Neural progenitor cell (in vitro differentiated cells): ENCODE data around the gene WFDC11. TPM values are rescaled to one million over a fixed set of nuclear protein-coding genes. Genes with fewer than 3 reads are reported as not detected.
"Not testable (repeated sequence)": the region's sequence is repeated elsewhere in the genome, so short reads cannot be mapped to it uniquely, and the experiment has no call there.

Experiments used
- DNase-seq: peaks from one replicate; pipeline ENCODE4 v3.0.0-alpha.2; 2016; ENCODE audit warnings: low spot score
- H2AFZ ChIP-seq: fragments of 200-600 bp; sonication (generic); replicated peaks from 2 replicates; pipeline ENCODE4 v1.6.1; 2016; ENCODE audit warnings: antibody characterized with exemption
- H3F3A ChIP-seq: fragments of 200-600 bp; sonication (generic); 2 replicates; pipeline ENCODE4 v1.6.1; 2016; ENCODE audit warnings: antibody characterized with exemption, low read depth
- H3K27ac ChIP-seq: fragments of 200-600 bp; sonication (generic); 2 replicates; pipeline ENCODE4 v1.5.1; 2016; ENCODE audit warnings: mild to moderate bottlenecking
- H3K27me3 ChIP-seq: fragments of 200-600 bp; sonication (generic); 2 replicates; pipeline ENCODE4 v1.6.1; 2016; ENCODE audit warnings: mild to moderate bottlenecking, moderate library complexity
- H3K36me3 ChIP-seq: fragments of 200-600 bp; sonication (generic); 2 replicates; pipeline ENCODE4 v1.5.1; 2016
- H3K4me1 ChIP-seq: fragments of 200-600 bp; sonication (generic); 2 replicates; pipeline ENCODE4 v1.6.1; 2016; ENCODE audit warnings: mixed run types
- H3K4me2 ChIP-seq: fragments of 200-600 bp; sonication (generic); 2 replicates; pipeline ENCODE4 v1.6.1; 2016
- H3K4me3 ChIP-seq: fragments of 200-600 bp; sonication (generic); 2 replicates; pipeline ENCODE4 v1.5.1; 2016
- H3K79me2 ChIP-seq: fragments of 200-600 bp; sonication (generic); 2 replicates; pipeline ENCODE4 v1.6.1; 2016; ENCODE audit warnings: low read depth
- H3K9ac ChIP-seq: fragments of 200-600 bp; sonication (generic); 2 replicates; pipeline ENCODE4 v1.6.1; 2016
- H3K9me3 ChIP-seq: fragments of 200-600 bp; sonication (generic); 2 replicates; pipeline ENCODE4 v1.5.1; 2016; ENCODE audit warnings: low read depth
- H4K20me1 ChIP-seq: fragments of 200-600 bp; sonication (generic); 2 replicates; pipeline ENCODE4 v1.6.1; 2016; ENCODE audit warnings: low read depth
- H3K27ac Mint-ChIP-seq: 3 replicates; pipeline ENCODE4 v1.8.0; 2021; ENCODE audit warnings: mixed read lengths
- H3K27me3 Mint-ChIP-seq: 2 replicates; pipeline ENCODE4 v1.8.0; 2022; ENCODE audit warnings: low read depth, mild to moderate bottlenecking, inconsistent platforms, moderate library complexity, mixed read lengths; ENCODE audit not compliant: insufficient read depth
- H3K36me3 Mint-ChIP-seq: 3 replicates; pipeline ENCODE4 v1.8.0; 2021; ENCODE audit warnings: mixed read lengths
- H3K4me1 Mint-ChIP-seq: 3 replicates; pipeline ENCODE4 v1.8.0; 2021; ENCODE audit warnings: mixed read lengths
- H3K4me3 Mint-ChIP-seq: 3 replicates; pipeline ENCODE4 v1.8.0; 2021; ENCODE audit warnings: mild to moderate bottlenecking, moderate library complexity, mixed read lengths
- H3K9me3 Mint-ChIP-seq: 3 replicates; pipeline ENCODE4 v1.8.0; 2020; ENCODE audit warnings: mixed read lengths
- CTCF ChIP-seq: fragments of 200-600 bp; sonication (generic); IDR thresholded peaks from 2 replicates; pipeline ENCODE4 v1.5.1; 2017; ENCODE audit warnings: antibody characterized with exemption, mild to moderate bottlenecking
- EZH2 ChIP-seq: fragments of 200-600 bp; sonication (generic); IDR thresholded peaks from 2 replicates; pipeline ENCODE4 v1.6.1; 2017; ENCODE audit warnings: antibody characterized with exemption, mild to moderate bottlenecking, moderate library complexity
- EZH2phosphoT487 ChIP-seq: fragments of 200-600 bp; sonication (generic); IDR thresholded peaks from 2 replicates; pipeline ENCODE4 v1.6.1; 2017; ENCODE audit warnings: antibody characterized with exemption
- total RNA-seq: library from RNA; depleted of rRNA; stranded (reverse); fragments of >200 nt; gene quantifications from 2 replicates; pipeline ENCODE4 v1.2.3, GENCODE V29; 2015; ENCODE audit warnings: low replicate concordance

WFDC11 gene
- total RNA-seq, 1 donor from 2014 or later, result not detected

DNA sequence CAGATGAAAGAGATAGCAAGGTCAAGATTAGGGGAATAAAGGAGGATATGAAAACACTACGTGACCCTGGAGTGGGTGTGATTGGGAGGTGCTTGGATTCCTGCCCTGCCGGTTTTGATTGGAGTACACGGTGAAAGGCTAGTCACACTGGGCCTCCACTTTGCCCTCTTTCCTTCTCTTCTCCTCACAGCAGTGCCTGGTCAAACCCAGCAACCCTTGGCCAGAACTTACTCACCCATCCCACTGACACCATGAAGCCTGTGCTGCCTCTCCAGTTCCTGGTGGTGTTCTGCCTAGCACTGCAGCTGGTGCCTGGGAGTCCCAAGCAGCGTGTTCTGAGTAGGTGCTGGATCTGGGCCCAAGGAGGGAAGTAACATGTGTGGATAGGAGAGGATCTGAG lies 31.8 kb upstream of the WFDC11 start, which contains the start of gene WFDC13:
Gene WFDC13, plus strand, starts transcription at position 166 of the 400 bp plus-strand sequence. Its CDS starts 86 bp downstream, at position 252.
- Mint-ChIP-seq H3K9me3 (peaks cover 3% of the 10 kb centered on the region), H3K4me1 (peaks cover 9% of the 10 kb centered on the region), H3K27me3 (peaks cover 3% of the 10 kb centered on the region), H3K36me3 (no peaks in the 10 kb centered on the region), H3K27ac (no peak within 1 kb of the TSS), H3K4me3 (no peak within 1 kb of the TSS)
- DNase-seq, result no peak
- Histone ChIP-seq H2AFZ (no peak within 1 kb of the TSS), H3K36me3 (no peaks in the 10 kb centered on the region), H4K20me1 (no peaks in the 10 kb centered on the region), H3K27me3 (no peaks in the 10 kb centered on the region), H3K4me3 (no peak within 1 kb of the TSS), H3K4me2 (no peak within 1 kb of the TSS), H3K9ac (no peak within 1 kb of the TSS), H3K4me1 (peaks cover 8% of the 10 kb centered on the region), H3K79me2 (no peaks in the 10 kb centered on the region), H3K27ac (no peak within 1 kb of the TSS), H3F3A (no peaks in the 10 kb centered on the region), H3K9me3 (no peaks in the 10 kb centered on the region)
- TF ChIP-seq EZH2 (no peak), EZH2phosphoT487 (no peak), CTCF (no peak)

- no peak overlapping the region for H3K4me3 ChIP-seq
- peaks cover 9% of the 10 kb centered on the region for H3K4me1 Mint-ChIP-seq
- H3F3A ChIP-seq, result no peaks in the 10 kb centered on the region
- H3K27ac ChIP-seq, result no peak overlapping the region
- H4K20me1 ChIP-seq, result no peaks in the 10 kb centered on the region
- no peaks in the 10 kb centered on the region for H3K9me3 ChIP-seq
- H3K27me3 ChIP-seq, result no peaks in the 10 kb centered on the region
- H3K27me3 Mint-ChIP-seq, result peaks cover 3% of the 10 kb centered on the region
- no peak overlapping the region for H3K4me3 Mint-ChIP-seq
- H3K36me3 Mint-ChIP-seq, result no peaks in the 10 kb centered on the region
- H3K4me2 ChIP-seq, result no peak overlapping the region
- H3K9me3 Mint-ChIP-seq, result peaks cover 3% of the 10 kb centered on the region
- no peak for TF ChIP-seq CTCF
- TF ChIP-seq EZH2phosphoT487, result no peak
- TF ChIP-seq EZH2, result no peak
- H3K27ac Mint-ChIP-seq, result no peak overlapping the region
- no peaks in the 10 kb centered on the region for H3K36me3 ChIP-seq
- no peak overlapping the region for H2AFZ ChIP-seq
- H3K9ac ChIP-seq, result no peak overlapping the region
- peaks cover 8% of the 10 kb centered on the region for H3K4me1 ChIP-seq
- no peaks in the 10 kb centered on the region for H3K79me2 ChIP-seq
- DNase-seq, result no peak
These were observed 31.1 kb upstream of the WFDC11 start for GRCh38 chr20:45701104-45701503.

DNA sequence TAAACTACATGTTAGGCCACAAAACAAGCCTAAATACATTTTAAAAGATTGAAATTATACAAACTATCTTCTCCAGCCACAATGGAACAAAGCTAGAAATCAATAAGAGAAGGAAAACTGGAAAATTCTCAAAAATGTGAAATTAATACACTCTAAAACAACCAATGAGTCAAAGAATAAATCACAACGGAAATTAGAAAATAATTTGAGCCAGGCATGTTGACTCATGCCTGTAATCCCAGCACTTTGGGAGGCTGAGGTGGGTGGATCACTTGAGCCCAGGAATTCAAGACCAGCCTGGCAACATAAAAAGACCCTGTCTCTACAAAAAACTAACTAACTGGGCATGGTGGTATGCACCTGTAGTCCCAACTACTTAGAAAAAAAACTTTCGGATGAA lies 25.5 kb upstream of the WFDC11 start:
- no peaks in the 10 kb centered on the region for H3K4me1 ChIP-seq
- no peaks in the 10 kb centered on the region for H3F3A ChIP-seq
- Mint-ChIP-seq H3K27ac (no peak overlapping the region), H3K4me3 (no peak overlapping the region), H3K9me3 (peaks cover 4% of the 10 kb centered on the region), H3K27me3 (no peaks in the 10 kb centered on the region), H3K4me1 (no peaks in the 10 kb centered on the region), H3K36me3 (no peaks in the 10 kb centered on the region)
- H3K4me2 ChIP-seq, result no peak overlapping the region
- no peak overlapping the region for H3K9ac ChIP-seq
- no peak overlapping the region for H3K27ac ChIP-seq
- H3K9me3 ChIP-seq, result no peaks in the 10 kb centered on the region
- no peaks in the 10 kb centered on the region for H3K27me3 ChIP-seq
- H2AFZ ChIP-seq, result no peak overlapping the region
- no peaks in the 10 kb centered on the region for H4K20me1 ChIP-seq
- no peak overlapping the region for H3K4me3 ChIP-seq
- no peak for DNase-seq
- H3K36me3 ChIP-seq, result no peaks in the 10 kb centered on the region
- TF ChIP-seq EZH2 (no peak), CTCF (no peak)
- no peaks in the 10 kb centered on the region for H3K79me2 ChIP-seq

GRCh38 chr20:45693346-45693745 lies 23.3 kb upstream of the WFDC11 start:
- not testable (repeated sequence) for H3K27me3 Mint-ChIP-seq, DNase-seq, H3K4me3 ChIP-seq, H3K9ac ChIP-seq, H4K20me1 ChIP-seq, H3K27ac ChIP-seq, H3K36me3 ChIP-seq, H3K9me3 ChIP-seq, H3F3A ChIP-seq, H3K4me1 Mint-ChIP-seq, H3K4me3 Mint-ChIP-seq, H3K27me3 ChIP-seq, H3K36me3 Mint-ChIP-seq, H2AFZ ChIP-seq, H3K4me1 ChIP-seq, H3K27ac Mint-ChIP-seq, H3K4me2 ChIP-seq, H3K79me2 ChIP-seq, H3K9me3 Mint-ChIP-seq
